NT2/D1 (cell line): ENCODE data around the gene OLFM3.

Experiments used
- SUZ12 ChIP-seq: IDR thresholded peaks from 2 replicates; pipeline ENCODE4 v1.6.1; 2011; ENCODE audit not compliant: insufficient read length, insufficient read depth; ENCODE audit errors: extremely low read depth
- YY1 ChIP-seq: IDR thresholded peaks from 2 replicates; pipeline ENCODE4 v1.6.1; 2011; ENCODE audit not compliant: insufficient read length, insufficient read depth
- ZNF274 ChIP-seq: IDR thresholded peaks from 2 replicates; pipeline ENCODE4 v1.6.1; 2011; ENCODE audit warnings: mild to moderate bottlenecking, low read depth, low read length

DNA sequence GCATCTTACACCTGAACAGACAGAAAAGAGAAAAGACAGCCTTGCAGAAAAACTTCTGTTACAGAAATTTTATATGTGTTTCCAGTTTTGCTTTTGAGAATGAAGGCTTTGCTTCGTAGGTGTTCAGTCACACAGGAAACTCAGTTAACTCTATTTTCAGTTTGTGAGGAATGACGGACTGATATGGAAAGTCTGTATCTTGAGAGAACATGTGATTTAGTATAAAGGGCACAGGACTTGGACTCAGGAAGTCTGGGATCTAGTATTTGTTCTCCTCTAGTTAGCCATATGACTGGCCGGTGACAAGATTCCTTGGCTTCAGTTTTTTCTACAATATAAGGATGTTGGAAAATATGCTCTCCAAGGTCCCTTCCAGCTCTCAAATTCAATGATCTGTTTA, 149.1 kb downstream of the OLFM3 start:
- TF ChIP-seq YY1 (no peak), SUZ12 (no peak), ZNF274 (no peak)
